Measurements from ENCODE around the gene ADAMTS8. TPM values are rescaled to one million over a fixed set of nuclear protein-coding genes. Genes with fewer than 3 reads are reported as not detected.

Gene ADAMTS8
- polyA plus RNA-seq, 1 of the 3 experiments (the other 2 are of a cell fraction) = not detected

- Histone ChIP-seq H3K9me3 (no peaks in the 10 kb centered on the region), H3K79me2 (ENCODE audit: insufficient read depth) (no peaks in the 10 kb centered on the region), H3K9me2 (no peaks in the 10 kb centered on the region), H3K4me3 (ENCODE audit: low read depth in 2 of 2, low read length in 1 of 2) (no peak overlapping the region), H3F3A (replicated peaks; ENCODE audit: insufficient read depth) (no peaks in the 10 kb centered on the region), H3K27me3 (ENCODE audit: insufficient read depth) (no peaks in the 10 kb centered on the region), H3K4me2 (no peak overlapping the region), H4K20me1 (ENCODE audit: insufficient read depth) (no peaks in the 10 kb centered on the region), H3K36me3 (replicated peaks in 1 of 2; ENCODE audit: control insufficient read depth in 1 of 2, insufficient read depth in 2 of 2, low read length in 1 of 2) (no peaks in the 10 kb centered on the region), H2AFZ (ENCODE audit: low read depth) (no peak overlapping the region), H3K9ac (no peak overlapping the region), H3K27ac (ENCODE audit: low read depth in 2 of 2, low read length in 1 of 2) (no peak overlapping the region), H3K4me1 (ENCODE audit: control insufficient read depth in 1 of 2, insufficient read depth in 2 of 2, low read depth in 1 of 2, low read length in 1 of 2) (no peaks in the 10 kb centered on the region)
- TF ChIP-seq RXRA (IDR thresholded peaks at IDR 0.05; ENCODE audit: borderline replicate concordance, low read depth) (no peak), RAD21 (IDR thresholded peaks at IDR 0.05; ENCODE audit: low read length) (no peak), EZH2phosphoT487 (IDR thresholded peaks at IDR 0.05; ENCODE audit: borderline replicate concordance, low read depth) (no peak), EP300 (IDR thresholded peaks at IDR 0.05; ENCODE audit: borderline replicate concordance in 1 of 2, low read depth in 1 of 2, low read length in 1 of 2) (no peak), RFX5 (IDR thresholded peaks at IDR 0.05; ENCODE audit: low read length) (no peak)
- CTCF ChIA-PET = interaction anchor here (0.7 to 0.9 kb wide), 2 partner anchors 260 to 397 kb away, joined by 3 read pairs; no protein-coding TSS in a partner anchor
- WGBS (ENCODE audit: low lambda C conversion rate) = 97% methylated on average over 5 of the region's 5 CpGs
- POLR2A ChIA-PET = no interaction called here
- no peak for DNase-seq
Observed at GRCh38 chr11:130465263-130465662, 36.9 kb upstream of the ADAMTS8 start.

GRCh38 chr11:130464291-130464812 lies 35.9 kb upstream of the ADAMTS8 start:
- Histone ChIP-seq H2AFZ (ENCODE audit: low read depth) (no peak overlapping the region), H3K4me2 (no peak overlapping the region), H3K9me3 (no peaks in the 10 kb centered on the region), H3K79me2 (ENCODE audit: insufficient read depth) (no peaks in the 10 kb centered on the region), H3K9me2 (no peaks in the 10 kb centered on the region), H4K20me1 (ENCODE audit: insufficient read depth) (no peaks in the 10 kb centered on the region), H3K4me3 (ENCODE audit: low read depth in 2 of 2, low read length in 1 of 2) (no peak overlapping the region), H3K27ac (ENCODE audit: low read depth in 2 of 2, low read length in 1 of 2) (no peak overlapping the region), H3K36me3 (replicated peaks in 1 of 2; ENCODE audit: control insufficient read depth in 1 of 2, insufficient read depth in 2 of 2, low read length in 1 of 2) (no peaks in the 10 kb centered on the region), H3K4me1 (ENCODE audit: control insufficient read depth in 1 of 2, insufficient read depth in 2 of 2, low read depth in 1 of 2, low read length in 1 of 2) (no peaks in the 10 kb centered on the region), H3K9ac (no peak overlapping the region), H3F3A (replicated peaks; ENCODE audit: insufficient read depth) (no peaks in the 10 kb centered on the region), H3K27me3 (ENCODE audit: insufficient read depth) (no peaks in the 10 kb centered on the region)
- ChIA-PET CTCF (interaction anchor here (1.4 kb wide), 1 partner anchor 29 kb away, joined by 3 read pairs; no protein-coding TSS in a partner anchor), POLR2A (no interaction called here)
- DNase-seq = no peak
- no peak for TF ChIP-seq TAF1 (IDR thresholded peaks at IDR 0.05; ENCODE audit: borderline replicate concordance, low read depth, low read length)
- no peak for TF ChIP-seq MEF2A (IDR thresholded peaks at IDR 0.05; ENCODE audit: borderline replicate concordance, low read depth)
- TF ChIP-seq GABPA (IDR thresholded peaks at IDR 0.05; ENCODE audit: low read depth) = no peak
- TF ChIP-seq EZH2phosphoT487 (IDR thresholded peaks at IDR 0.05; ENCODE audit: borderline replicate concordance, low read depth) = no peak
- TF ChIP-seq FOXJ3 (CRISPR knock-in tag; IDR thresholded peaks at IDR 0.05) = no peak
- TF ChIP-seq GATA2 (CRISPR knock-in tag; IDR thresholded peaks at IDR 0.05) = no peak
- TF ChIP-seq RAD21 (IDR thresholded peaks at IDR 0.05; ENCODE audit: low read length) = no peak
- no peak for TF ChIP-seq USF1 (IDR thresholded peaks at IDR 0.05; ENCODE audit: borderline replicate concordance, low read depth)
- no peak for TF ChIP-seq SMC3 (IDR thresholded peaks at IDR 0.05; ENCODE audit: low read depth, low read length)
- TF ChIP-seq IRF3 (IDR thresholded peaks at IDR 0.05; ENCODE audit: low read depth, low read length) = no peak
- TF ChIP-seq CTCF (IDR thresholded peaks at IDR 0.05) = no peak
- no peak for TF ChIP-seq NFIC (IDR thresholded peaks at IDR 0.05; ENCODE audit: borderline replicate concordance)
- no peak for TF ChIP-seq PBX3 (IDR thresholded peaks at IDR 0.05)
- no peak for TF ChIP-seq YY1 (IDR thresholded peaks at IDR 0.05; ENCODE audit: low read depth)
- no peak for TF ChIP-seq ELF1 (IDR thresholded peaks at IDR 0.05)
- TF ChIP-seq FOXM1 (IDR thresholded peaks at IDR 0.05; ENCODE audit: low read depth) = no peak
